HG02623 (cell line): Measurements from ENCODE around the gene SPATA13.

Source experiments
- ATAC-seq: cut with Tn5 transposase; IDR thresholded peaks from one replicate; pipeline ENCODE4 v1.9.1; 2021; ENCODE audit warnings: moderate library complexity; ENCODE audit not compliant: unreplicated experiment

SPATA13 gene

GRCh38 chr13:24275041-24275440, 114.5 kb downstream of the SPATA13 start:
- ATAC-seq: no peak

- no peak for ATAC-seq
Measured at GRCh38 chr13:24276306-24276705, 115.8 kb downstream of the SPATA13 start.

- no peak for ATAC-seq
Measured at GRCh38 chr13:24276861-24277260, 116.3 kb downstream of the SPATA13 start.

- ATAC-seq: no peak
Measured at GRCh38 chr13:24277761-24278160, 117.2 kb downstream of the SPATA13 start.

GRCh38 chr13:24279327-24280110, 119.0 kb downstream of the SPATA13 start:
- no peak for ATAC-seq

GRCh38 chr13:24280720-24281119, 120.2 kb downstream of the SPATA13 start:
- ATAC-seq: peak; percentile 46

- no peak for ATAC-seq
Measured at GRCh38 chr13:24281188-24282008, 120.9 kb downstream of the SPATA13 start.

- no peak for ATAC-seq
Measured at GRCh38 chr13:24282256-24282655, 121.7 kb downstream of the SPATA13 start.

GRCh38 chr13:24284889-24285565, 124.5 kb downstream of the SPATA13 start:
- ATAC-seq: no peak

- no peak for ATAC-seq
Measured at GRCh38 chr13:24286624-24287023, 126.1 kb downstream of the SPATA13 start.

GRCh38 chr13:24287748-24288287, 127.3 kb downstream of the SPATA13 start:
- no peak for ATAC-seq

GRCh38 chr13:24288870-24289269, 128.3 kb downstream of the SPATA13 start:
- ATAC-seq: no peak

- ATAC-seq: no peak
Measured at GRCh38 chr13:24290280-24290932, 129.9 kb downstream of the SPATA13 start.

- no peak for ATAC-seq
Measured at GRCh38 chr13:24292481-24292880, 132.0 kb downstream of the SPATA13 start.

- ATAC-seq: no peak
Measured at GRCh38 chr13:24293746-24294145, 133.2 kb downstream of the SPATA13 start.

GRCh38 chr13:24299488-24300114, 139.1 kb downstream of the SPATA13 start:
- ATAC-seq: no peak

- ATAC-seq: no peak
Measured at GRCh38 chr13:24301434-24301833, 140.9 kb downstream of the SPATA13 start.

- ATAC-seq: no peak
Measured at GRCh38 chr13:24301911-24302310, 141.4 kb downstream of the SPATA13 start.

- no peak for ATAC-seq
Measured at GRCh38 chr13:24304620-24305019, 144.1 kb downstream of the SPATA13 start.

GRCh38 chr13:24306632-24307031, 146.1 kb downstream of the SPATA13 start:
- ATAC-seq: no peak
